Measurements from ENCODE around the gene RALGPS2. TPM values are rescaled to one million over a fixed set of nuclear protein-coding genes. Genes with fewer than 3 reads are reported as not detected.

RALGPS2 gene
- total and polyA plus RNA-seq, 2 of the 13 experiments (the other 11 are each of a cell fraction or from before 2014, with no cell fraction given) = 15.6 to 36.0 TPM

- TF ChIP-seq ZNF407 (CRISPR knock-in tag; IDR thresholded peaks at IDR 0.05; ENCODE audit: not compliant biosample characterization) (no peak), ZNF510 (CRISPR knock-in tag; IDR thresholded peaks at IDR 0.05; ENCODE audit: low read depth) (0 out of 2 replicates have a peak, but pooled peaks have one; percentile 9), ZNF326 (CRISPR knock-in tag; IDR thresholded peaks at IDR 0.05; ENCODE audit: borderline replicate concordance) (no peak), LCORL (IDR thresholded peaks at IDR 0.05) (no peak), LCORL (CRISPR knock-in tag; IDR thresholded peaks at IDR 0.05) (no peak), ZNF543 (CRISPR knock-in tag; IDR thresholded peaks at IDR 0.05) (no peak), ETV6 (CRISPR knock-in tag; conservative IDR thresholded peaks at IDR 0.05) (no peak), ZFP90 (CRISPR knock-in tag; IDR thresholded peaks at IDR 0.05; ENCODE audit: borderline replicate concordance) (no peak; the same call in 1 of the 2 replicates), ZNF724P (CRISPR knock-in tag; IDR thresholded peaks at IDR 0.05; ENCODE audit: borderline replicate concordance) (no peak), RBFOX2 (IDR thresholded peaks at IDR 0.05; ENCODE audit: low read depth, low read length) (peak; percentile 77), MBNL3 (CRISPR knock-in tag; conservative IDR thresholded peaks at IDR 0.05) (no peak), MYNN (CRISPR knock-in tag; IDR thresholded peaks at IDR 0.05; ENCODE audit: low read depth) (no peak), SATB2 (CRISPR knock-in tag; IDR thresholded peaks at IDR 0.05) (no peak), ZNF343 (CRISPR knock-in tag; IDR thresholded peaks at IDR 0.05) (no peak), PAF1 (CRISPR knock-in tag; IDR thresholded peaks at IDR 0.05) (no peak), ZNF619 (CRISPR knock-in tag; IDR thresholded peaks at IDR 0.05) (no peak), GZF1 (CRISPR knock-in tag; IDR thresholded peaks at IDR 0.05) (no peak), ZNF720 (CRISPR knock-in tag; IDR thresholded peaks at IDR 0.05) (no peak), CREM (IDR thresholded peaks at IDR 0.05) (no peak), CREM (CRISPR knock-in tag; IDR thresholded peaks at IDR 0.05) (no peak)
- TF ChIP-seq, protein P1, sequence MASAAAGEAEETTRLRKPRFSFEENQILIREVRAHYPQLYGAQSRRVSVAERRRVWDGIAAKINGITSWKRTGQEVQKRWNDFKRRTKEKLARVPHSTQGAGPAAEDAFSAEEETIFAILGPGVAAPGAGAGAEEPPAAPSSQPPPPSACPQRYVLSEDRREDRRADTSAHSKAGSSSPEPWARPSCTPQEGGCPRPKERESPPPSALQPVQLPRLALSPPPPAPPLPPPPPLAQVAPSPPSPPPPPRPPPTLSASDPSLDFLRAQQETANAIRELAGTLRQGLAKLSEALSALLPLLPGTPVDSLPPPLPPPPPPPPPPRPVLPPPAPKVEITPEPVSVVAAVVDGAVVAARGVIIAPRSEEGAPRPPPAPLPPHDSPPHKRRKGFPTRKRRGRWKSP (CRISPR knock-in tag; IDR thresholded peaks at IDR 0.05) = peak; percentile 12; the same call in 1 of the 2 replicates
- TF ChIP-seq, protein P2, sequence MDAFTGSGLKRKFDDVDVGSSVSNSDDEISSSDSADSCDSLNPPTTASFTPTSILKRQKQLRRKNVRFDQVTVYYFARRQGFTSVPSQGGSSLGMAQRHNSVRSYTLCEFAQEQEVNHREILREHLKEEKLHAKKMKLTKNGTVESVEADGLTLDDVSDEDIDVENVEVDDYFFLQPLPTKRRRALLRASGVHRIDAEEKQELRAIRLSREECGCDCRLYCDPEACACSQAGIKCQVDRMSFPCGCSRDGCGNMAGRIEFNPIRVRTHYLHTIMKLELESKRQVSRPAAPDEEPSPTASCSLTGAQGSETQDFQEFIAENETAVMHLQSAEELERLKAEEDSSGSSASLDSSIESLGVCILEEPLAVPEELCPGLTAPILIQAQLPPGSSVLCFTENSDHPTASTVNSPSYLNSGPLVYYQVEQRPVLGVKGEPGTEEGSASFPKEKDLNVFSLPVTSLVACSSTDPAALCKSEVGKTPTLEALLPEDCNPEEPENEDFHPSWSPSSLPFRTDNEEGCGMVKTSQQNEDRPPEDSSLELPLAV (CRISPR knock-in tag; conservative IDR thresholded peaks at IDR 0.05; ENCODE audit: low read depth) = no peak
Measured at GRCh38 chr1:178725466-178726086, 532 bp downstream of the RALGPS2 start (continued).

Data from HepG2 (cell line).